ENCODE measurements around the gene IQCK.

IQCK gene

GRCh38 chr16:19830902-19831560, 113.0 kb downstream of the IQCK start:
- in situ Hi-C loops (cut with MboI; ENCODE audit: low sequenced_read_pairs), result no loop called here

GRCh38 chr16:19831678-19832077, 113.6 kb downstream of the IQCK start:
- in situ Hi-C loops (cut with MboI; ENCODE audit: low sequenced_read_pairs), result no loop called here

GRCh38 chr16:19833176-19833575, 115.1 kb downstream of the IQCK start:
- in situ Hi-C loops (cut with MboI; ENCODE audit: low sequenced_read_pairs), result no loop called here

DNA sequence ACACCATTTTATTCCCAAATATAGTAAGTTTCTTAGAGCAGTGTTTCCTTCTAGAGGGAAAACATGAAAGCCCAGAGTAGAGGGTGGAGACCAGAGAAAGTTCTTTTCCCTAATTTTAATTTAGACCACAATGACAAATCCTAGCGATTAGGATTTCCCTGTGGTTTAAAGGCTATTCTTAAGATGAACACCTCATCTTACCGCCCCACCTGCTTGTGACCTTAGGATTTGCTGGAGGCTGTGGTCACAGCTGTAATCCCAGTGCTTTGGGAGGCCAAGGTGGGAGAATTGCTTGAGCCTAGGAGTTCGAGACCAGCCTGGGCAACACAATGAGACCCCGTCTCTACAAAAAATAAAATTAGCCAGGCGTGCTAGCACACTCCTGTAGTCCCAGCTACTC, 115.5 kb downstream of the IQCK start:
- in situ Hi-C loops (cut with MboI; ENCODE audit: low sequenced_read_pairs), result no loop called here

- in situ Hi-C loops (cut with MboI; ENCODE audit: low sequenced_read_pairs), result no loop called here
These were observed 117.1 kb downstream of the IQCK start for GRCh38 chr16:19835196-19835595.

DNA sequence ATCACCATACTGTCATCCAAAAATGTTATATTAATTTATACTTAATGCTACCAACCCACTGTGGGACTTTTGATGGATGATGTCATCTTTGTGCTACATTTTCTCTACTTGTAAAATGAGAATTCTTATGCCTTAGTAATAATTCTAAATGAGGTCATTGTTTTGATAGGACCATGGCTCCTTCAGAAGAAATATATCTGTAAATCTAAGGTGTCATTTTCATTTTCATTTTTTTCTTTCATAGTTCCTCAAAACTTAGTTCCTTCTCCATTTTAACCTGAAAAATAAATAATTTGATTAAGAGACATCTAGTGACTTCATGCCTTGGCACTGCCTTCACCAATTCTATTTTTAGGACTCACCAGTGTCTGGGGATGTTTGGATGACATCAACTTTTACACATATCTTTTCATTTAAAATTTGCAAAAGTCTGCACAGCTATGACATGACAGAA, 117.9 kb downstream of the IQCK start:
- in situ Hi-C loops (cut with MboI; ENCODE audit: low sequenced_read_pairs), result no loop called here

- in situ Hi-C loops (cut with MboI; ENCODE audit: low sequenced_read_pairs), result no loop called here
These were observed 119.4 kb downstream of the IQCK start for GRCh38 chr16:19837331-19837980.

GRCh38 chr16:19837984-19838707, 120.1 kb downstream of the IQCK start:
- in situ Hi-C loops (cut with MboI; ENCODE audit: low sequenced_read_pairs), result no loop called here

- in situ Hi-C loops (cut with MboI; ENCODE audit: low sequenced_read_pairs), result no loop called here
These were observed 122.5 kb downstream of the IQCK start for GRCh38 chr16:19840524-19841110.

DNA sequence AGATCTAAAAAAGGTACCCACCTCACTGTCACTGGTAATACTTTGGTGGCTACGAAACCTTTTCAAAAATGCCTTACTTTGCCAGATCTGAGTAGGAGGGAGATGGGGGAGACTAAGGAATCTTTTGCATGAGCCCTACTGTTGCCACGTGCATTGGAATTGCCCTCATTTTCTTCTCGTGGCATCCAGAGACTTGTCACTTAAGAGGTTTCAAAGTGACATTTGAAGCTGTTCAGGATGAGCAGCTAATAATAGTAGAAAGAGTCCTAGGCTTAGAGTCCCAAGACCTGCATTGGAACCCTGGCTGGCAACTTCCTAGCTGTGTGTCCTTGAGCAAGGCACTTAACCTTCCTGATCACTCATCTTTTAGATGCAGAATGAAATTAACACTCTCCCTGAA, 123.1 kb downstream of the IQCK start:
- in situ Hi-C loops (cut with MboI; ENCODE audit: low sequenced_read_pairs), result no loop called here

DNA sequence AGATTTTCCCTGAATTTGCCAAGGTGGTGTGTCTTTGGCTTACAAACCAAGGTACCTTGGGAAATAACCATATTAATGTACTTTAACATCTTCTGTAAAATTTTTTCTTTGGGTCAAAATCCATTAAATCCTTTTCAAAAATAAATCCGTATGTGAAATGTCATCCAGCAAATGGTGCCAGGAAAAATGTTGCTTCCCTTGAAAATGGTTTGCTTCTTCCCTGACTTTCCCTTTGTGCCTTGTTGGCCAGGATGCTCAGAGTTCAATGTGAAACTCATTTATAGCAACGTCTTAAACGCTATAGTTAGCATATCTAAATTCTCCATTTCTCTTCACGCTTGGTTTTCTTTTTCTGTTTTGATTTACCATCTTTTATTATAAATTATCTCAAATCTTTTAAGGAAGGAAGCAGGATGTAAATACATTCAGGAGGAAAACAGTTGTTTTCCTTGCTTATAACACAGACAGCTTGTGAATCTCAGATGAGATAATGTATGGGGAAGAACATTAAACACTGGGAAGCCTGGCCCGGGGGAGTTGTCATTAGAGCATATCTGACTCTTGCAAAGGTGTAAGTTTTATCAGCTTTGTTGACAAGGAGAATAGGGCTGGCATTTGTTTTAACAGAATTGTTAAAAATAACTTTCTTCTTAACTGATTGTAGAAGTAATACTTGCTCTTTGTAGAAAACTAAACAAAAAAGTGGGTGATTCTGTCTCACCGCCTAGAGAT, 124.5 kb downstream of the IQCK start:
- in situ Hi-C loops (cut with MboI; ENCODE audit: low sequenced_read_pairs), result no loop called here

- in situ Hi-C loops (cut with MboI; ENCODE audit: low sequenced_read_pairs), result no loop called here
These were observed 125.3 kb downstream of the IQCK start for GRCh38 chr16:19843371-19843770.

DNA sequence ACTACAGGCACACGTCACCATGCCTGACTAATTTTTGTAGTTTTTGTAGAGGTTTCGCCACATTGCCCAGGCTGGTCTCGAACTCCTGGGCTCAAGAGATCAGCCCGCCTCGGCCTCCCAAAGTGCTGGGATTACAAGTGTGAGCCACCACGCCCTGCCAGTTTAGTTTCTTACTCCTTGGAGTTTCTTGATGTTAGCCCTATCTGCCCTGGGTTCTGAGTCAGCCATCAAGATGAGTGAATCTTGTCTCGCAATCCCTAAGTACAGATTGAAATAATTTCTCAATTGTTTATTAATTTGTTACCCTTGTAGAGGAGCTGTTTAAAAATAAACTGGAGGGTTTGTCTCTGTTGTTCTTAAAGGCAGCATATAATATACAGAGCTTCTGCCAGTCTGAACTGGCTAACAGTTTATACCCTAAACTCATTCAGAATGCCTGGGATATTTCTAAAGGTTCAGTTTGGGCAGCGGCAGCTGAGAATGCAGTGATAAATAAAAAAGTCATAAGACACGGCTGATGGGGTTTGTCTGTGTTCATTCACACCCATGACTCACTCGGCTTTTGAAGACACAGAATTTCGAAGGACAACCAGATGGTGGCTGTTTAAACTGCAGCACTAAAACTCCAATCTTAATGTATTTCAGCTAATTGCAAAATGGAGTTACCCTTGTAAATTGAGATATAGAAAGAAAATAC, 127.0 kb downstream of the IQCK start:
- in situ Hi-C loops (cut with MboI; ENCODE audit: low sequenced_read_pairs), result no loop called here

GRCh38 chr16:19846436-19846835, 128.4 kb downstream of the IQCK start:
- in situ Hi-C loops (cut with MboI; ENCODE audit: low sequenced_read_pairs), result no loop called here

GRCh38 chr16:19848756-19849155, 130.7 kb downstream of the IQCK start:
- in situ Hi-C loops (cut with MboI; ENCODE audit: low sequenced_read_pairs), result no loop called here

- in situ Hi-C loops (cut with MboI; ENCODE audit: low sequenced_read_pairs), result no loop called here
These were observed 132.2 kb downstream of the IQCK start for GRCh38 chr16:19850131-19850817.

DNA sequence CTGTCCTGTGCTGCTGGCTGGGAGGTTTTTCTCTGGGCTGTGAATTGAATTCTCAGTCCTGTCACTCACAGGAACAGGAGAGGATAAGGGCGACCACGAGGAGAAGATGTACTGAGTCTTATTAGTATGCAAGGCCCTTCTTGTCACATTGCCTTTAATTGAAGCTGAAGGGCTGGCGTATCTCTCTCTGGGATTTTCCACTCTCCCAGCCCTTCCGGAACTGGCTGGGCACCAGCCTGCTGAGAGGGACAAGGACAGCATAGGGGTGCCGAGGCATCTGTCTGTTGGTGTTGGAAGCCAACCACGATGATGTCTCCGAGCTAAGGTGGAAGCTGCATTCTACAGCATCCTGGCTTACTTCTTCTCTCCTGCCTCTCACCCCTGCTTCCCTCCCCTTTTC, 133.4 kb downstream of the IQCK start:
- in situ Hi-C loops (cut with MboI; ENCODE audit: low sequenced_read_pairs), result no loop called here

DNA sequence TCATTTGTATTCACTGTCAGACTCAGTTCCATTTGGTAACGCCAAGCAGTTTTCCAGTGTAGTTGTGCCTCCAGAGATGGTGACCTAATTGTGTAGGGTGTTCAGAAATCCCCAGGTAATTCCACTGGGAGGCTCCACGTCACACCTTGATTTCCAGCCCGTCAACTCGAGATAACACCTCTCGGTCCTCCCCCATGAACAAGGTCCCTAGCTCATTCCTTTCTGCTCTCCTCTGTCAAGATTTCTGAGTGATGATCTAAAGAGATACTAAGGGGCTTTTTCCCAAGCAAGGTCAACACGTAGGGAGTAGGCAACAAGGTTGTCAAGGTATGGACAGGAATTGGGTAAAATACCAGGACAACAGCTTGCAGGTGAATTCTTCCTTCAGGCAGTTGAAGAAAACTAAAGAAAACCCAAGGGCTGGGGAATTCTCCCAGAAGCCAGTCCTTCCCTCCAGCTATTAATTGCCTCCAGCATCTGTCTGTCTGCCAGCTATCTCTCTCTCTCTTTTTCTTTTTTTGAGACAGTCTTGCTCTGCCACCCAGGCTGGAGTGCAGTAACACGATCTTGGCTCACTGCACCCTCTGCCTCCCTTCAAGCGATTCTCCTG, 135.2 kb downstream of the IQCK start:
- in situ Hi-C loops (cut with MboI; ENCODE audit: low sequenced_read_pairs), result no loop called here

DNA sequence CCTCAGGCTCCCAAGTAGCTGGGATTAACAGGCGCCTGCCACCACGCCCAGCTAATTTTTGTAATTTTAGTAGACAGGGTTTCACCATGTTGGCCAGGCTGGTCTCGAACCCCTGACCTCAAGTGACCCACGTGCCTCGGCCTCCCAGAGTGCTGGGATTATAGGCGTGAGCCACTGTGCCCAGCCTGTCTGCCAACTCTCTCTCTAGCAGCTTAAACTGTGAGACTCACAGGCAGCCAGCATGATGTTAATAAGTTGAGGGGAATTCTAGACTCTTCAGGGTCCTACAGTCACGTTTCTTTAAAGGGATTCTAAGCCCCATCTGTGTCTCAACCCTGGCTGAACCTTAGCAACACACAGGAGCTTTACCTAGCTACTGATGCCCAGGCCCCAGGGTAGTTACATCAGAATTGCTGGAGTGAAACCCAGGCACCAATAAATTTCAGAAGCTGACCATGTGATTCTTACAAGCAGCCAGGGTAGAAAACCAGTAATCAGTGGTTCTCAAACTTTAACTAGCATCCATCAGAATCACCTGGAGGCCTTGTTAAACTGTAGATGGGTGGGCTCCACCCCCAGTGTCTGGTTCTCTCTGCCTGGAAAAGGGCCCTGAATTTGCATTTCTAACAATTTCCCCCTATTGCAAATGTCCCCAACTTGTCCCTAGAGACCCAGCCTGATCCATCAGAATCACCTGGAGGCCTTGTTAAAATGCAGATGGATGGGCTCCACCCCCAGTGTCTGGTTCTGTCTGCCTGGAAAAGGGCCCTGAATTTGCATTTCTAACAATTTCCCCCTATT, 135.9 kb downstream of the IQCK start:
- in situ Hi-C loops (cut with MboI; ENCODE audit: low sequenced_read_pairs), result no loop called here

Measured in HL-60/S4 treated with phorbol 12-myristate 13-acetate at 8.2 ng/mL for 4 days and 3 days (cell line).